SK-N-SH (cell line): ENCODE measurements around the gene MMP28. TPM values are rescaled to one million over a fixed set of nuclear protein-coding genes. Genes with fewer than 3 reads are reported as not detected.

Experiments
- CTCF ChIA-PET: fragments of 300-600, 350-600 bp; formaldehyde crosslinking; extraction: SDS; loops from one replicate; lab custom pipeline; 2021; lab: Yijun Ruan, JAX
- POLR2A ChIA-PET: fragments of 350-600 bp; sonication (Branson Sonifier 250); formaldehyde crosslinking; extraction: SDS; loops from one replicate; lab custom pipeline; 2020; ENCODE audit warnings: antibody characterized with exemption, inconsistent platforms; lab: Yijun Ruan, JAX
- DNase-seq: peaks from one replicate; pipeline ENCODE4 v3.0.0; 2012
- H2AFZ ChIP-seq: fragments of 200-600 bp; sonication (generic); 2 replicates; pipeline ENCODE4 v1.8.1; 2016; ENCODE audit warnings: antibody characterized with exemption, mild to moderate bottlenecking, low read depth
- H3F3A ChIP-seq: fragments of 200-600 bp; sonication (generic); replicated peaks from 2 replicates; pipeline ENCODE3; 2016; ENCODE audit warnings: antibody characterized with exemption, mild to moderate bottlenecking; ENCODE audit not compliant: insufficient read depth
- H3K27ac ChIP-seq, 2 experiments: fragments of 200-500 bp in 1 of 2; fragments of 200-600 bp in 1 of 2; sonication (Bioruptor generic) in 1 of 2; sonication (generic), shearing (Covaris generic) in 1 of 2; 2 replicates each; pipeline versions ENCODE4 v1.5.1 to v1.6.1; 2014 to 2016; ENCODE audit warnings: low read depth in 2 of 2, inconsistent platforms in 1 of 2, low read length in 1 of 2, mild to moderate bottlenecking in 1 of 2, mixed read lengths in 1 of 2
- H3K27me3 ChIP-seq: fragments of 200-600 bp; sonication (generic), shearing (Covaris generic); 2 replicates; pipeline ENCODE4 v1.6.1; 2016; ENCODE audit warnings: mixed run types; ENCODE audit not compliant: insufficient read depth
- H3K36me3 ChIP-seq, 2 experiments: fragments of 200-500 bp in 1 of 2; fragments of 200-600 bp in 1 of 2; sonication (Bioruptor generic) in 1 of 2; sonication (generic) in 1 of 2; replicated peaks in 1 of 2; 2 replicates each; pipeline versions ENCODE3 to v1.5.1; 2014 to 2016; ENCODE audit warnings: low read length in 1 of 2, mild to moderate bottlenecking in 1 of 2; ENCODE audit not compliant: insufficient read depth in 2 of 2, control insufficient read depth in 1 of 2
- H3K4me1 ChIP-seq, 2 experiments: fragments of 200-500 bp in 1 of 2; fragments of 200-600 bp in 1 of 2; sonication (Bioruptor generic) in 1 of 2; sonication (generic), shearing (Covaris generic) in 1 of 2; 2 replicates each; pipeline versions ENCODE4 v1.5.1 to v1.6.1; 2014 to 2016; ENCODE audit warnings: low read depth in 1 of 2, low read length in 1 of 2, mixed run types in 1 of 2; ENCODE audit not compliant: insufficient read depth in 2 of 2, control insufficient read depth in 1 of 2
- H3K4me2 ChIP-seq: fragments of 200-600 bp; sonication (generic), shearing (Covaris generic); 2 replicates; pipeline ENCODE4 v1.6.1; 2017; ENCODE audit warnings: mixed run types
- H3K4me3 ChIP-seq, 2 experiments: fragments of 200-500 bp in 1 of 2; fragments of 200-600 bp in 1 of 2; sonication (Bioruptor generic) in 1 of 2; sonication (generic), shearing (Covaris generic) in 1 of 2; 2 replicates each; pipeline versions ENCODE4 v1.5.1 to v1.8.1; 2014 to 2016; ENCODE audit warnings: low read depth in 2 of 2, inconsistent platforms in 1 of 2, low read length in 1 of 2, mild to moderate bottlenecking in 1 of 2, mixed read lengths in 1 of 2, moderate library complexity in 1 of 2
- H3K79me2 ChIP-seq: fragments of 200-600 bp; sonication (generic); 2 replicates; pipeline ENCODE4 v1.8.1; 2017; ENCODE audit warnings: mild to moderate bottlenecking; ENCODE audit not compliant: insufficient read depth
- H3K9ac ChIP-seq: fragments of 200-600 bp; sonication (generic); 2 replicates; pipeline ENCODE4 v1.6.1; 2017; ENCODE audit warnings: mixed run types
- H3K9me2 ChIP-seq: fragments of 200-600 bp; sonication (generic); 2 replicates; pipeline ENCODE4 v1.6.1; 2017; ENCODE audit warnings: mixed run types
- H3K9me3 ChIP-seq: fragments of 200-600 bp; sonication (generic); 2 replicates; pipeline ENCODE4 v1.6.1; 2017; ENCODE audit warnings: mixed run types, mild to moderate bottlenecking, moderate library complexity
- H4K20me1 ChIP-seq: fragments of 200-600 bp; sonication (generic); 2 replicates; pipeline ENCODE4 v1.6.1; 2017; ENCODE audit warnings: mild to moderate bottlenecking, mixed run types; ENCODE audit not compliant: insufficient read depth
- ELF1 ChIP-seq: IDR thresholded peaks from 2 replicates; pipeline ENCODE4 v1.4.0; 2012
- EP300 ChIP-seq, 2 experiments: IDR thresholded peaks; 2 replicates each; pipeline versions ENCODE4 v1.4.0 to v1.6.1; 2012; ENCODE audit warnings: borderline replicate concordance in 1 of 2, low read depth in 1 of 2, low read length in 1 of 2
- GABPA ChIP-seq: IDR thresholded peaks from 2 replicates; pipeline ENCODE4 v1.4.0; 2012; ENCODE audit warnings: low read depth, mild to moderate bottlenecking
- GATA2 ChIP-seq: sonication (generic); formaldehyde crosslinking; IDR thresholded peaks from 2 replicates; pipeline ENCODE4 v1.5.0; 2020; ENCODE audit warnings: mild to moderate bottlenecking, missing genetic modification reagents
- MEF2A ChIP-seq: IDR thresholded peaks from 2 replicates; pipeline ENCODE4 v1.4.0; 2012; ENCODE audit warnings: low read depth, borderline replicate concordance
- NRF1 ChIP-seq: IDR thresholded peaks from 2 replicates; pipeline ENCODE4 v1.6.1; 2012; ENCODE audit warnings: low read depth, mild to moderate bottlenecking, low read length
- RAD21 ChIP-seq: IDR thresholded peaks from 2 replicates; pipeline ENCODE4 v1.6.1; 2012; ENCODE audit warnings: mild to moderate bottlenecking, low read length
- RCOR1 ChIP-seq: fragments of 150-350 bp; IDR thresholded peaks from 2 replicates; pipeline ENCODE4 v1.6.1; 2017; ENCODE audit warnings: antibody characterized with exemption, low read length
- RXRA ChIP-seq: IDR thresholded peaks from 2 replicates; pipeline ENCODE4 v1.4.0; 2012; ENCODE audit warnings: low read depth, mild to moderate bottlenecking, borderline replicate concordance
- TCF12 ChIP-seq: IDR thresholded peaks from 2 replicates; pipeline ENCODE4 v1.4.0; 2012
- YY1 ChIP-seq: IDR thresholded peaks from 2 replicates; pipeline ENCODE4 v1.4.0; 2012; ENCODE audit warnings: low read depth, mild to moderate bottlenecking
- WGBS: methylation state at CpG from one replicate; pipeline ENCODE4 v1.1.6; 2017; ENCODE audit warnings: low lambda C conversion rate; 5-methylcytosine and 5-hydroxymethylcytosine counted together
- polyA plus RNA-seq, 3 experiments: library from polyadenylated mRNA; depleted of rRNA; stranded (reverse); fragments of >200 nt; gene quantifications; 2 replicates each; pipeline ENCODE4 v1.2.3, GENCODE V29; 2012
- TF ChIP-seq, protein P1 (sequence below): IDR thresholded peaks from 2 replicates; pipeline ENCODE4; 2012
- TF ChIP-seq, protein P2 (sequence below): IDR thresholded peaks from 2 replicates; pipeline ENCODE4 v1.4.0; 2012; ENCODE audit warnings: low read depth, borderline replicate concordance
- TF ChIP-seq, protein P3 (sequence below): fragments of 150-350 bp; IDR thresholded peaks from 2 replicates; pipeline ENCODE4 v1.6.1; 2016; ENCODE audit warnings: mild to moderate bottlenecking, low read depth, low read length

The MMP28 gene
- polyA plus RNA-seq, 1 of the 3 experiments (the other 2 are of a cell fraction), result 0.33 TPM

DNA sequence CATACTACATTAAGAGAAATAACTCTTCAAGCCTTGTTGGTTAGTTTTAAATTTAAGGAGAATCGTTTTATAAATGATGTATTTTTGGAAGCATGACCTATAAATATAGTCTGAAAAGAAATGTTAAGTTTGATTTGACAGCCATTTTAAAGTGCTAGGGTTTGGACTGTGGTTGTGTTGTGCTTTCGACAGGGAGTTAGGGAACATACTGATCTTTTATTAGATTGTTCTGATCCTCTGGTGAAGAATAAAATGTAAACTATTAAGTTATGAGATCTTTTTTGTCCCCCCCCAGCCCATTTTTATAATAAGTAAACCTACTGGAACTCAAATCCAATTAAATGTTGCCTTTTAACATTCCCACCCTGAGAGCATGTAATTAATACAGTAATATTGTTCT, 25.9 kb upstream of the MMP28 start:
- no peak overlapping the region for H3K4me3 ChIP-seq
- 74% methylated on average over 2 of the region's 2 CpGs for WGBS
- no peaks in the 10 kb centered on the region for H3K9me2 ChIP-seq
- no peaks in the 10 kb centered on the region; a peak in 2 of 4 replicates for H3K4me1 ChIP-seq
- H3K36me3 ChIP-seq, result peaks cover 76 to 82% of the 10 kb centered on the region in 2 experiments
- H2AFZ ChIP-seq, result no peak overlapping the region
- H3K27me3 ChIP-seq, result no peaks in the 10 kb centered on the region
- no peaks in the 10 kb centered on the region for H3K9me3 ChIP-seq
- H3K79me2 ChIP-seq, result peaks cover 89% of the 10 kb centered on the region
- ChIA-PET CTCF (interaction anchor here (0.6 to 6.3 kb wide), 3 partner anchors 28 to 56 kb away, joined by 3 to 62 read pairs (median 7); no protein-coding TSS in a partner anchor), POLR2A (no interaction called here)
- no peak for DNase-seq
- no peak for TF ChIP-seq EP300 (IDR thresholded peaks at IDR 0.05; ENCODE audit: borderline replicate concordance in 1 of 2, low read depth in 1 of 2, low read length in 1 of 2)
- peaks cover 3% of the 10 kb centered on the region for H3F3A ChIP-seq
- peaks cover 34% of the 10 kb centered on the region for H4K20me1 ChIP-seq
- no peak overlapping the region for H3K27ac ChIP-seq
- no peak overlapping the region for H3K4me2 ChIP-seq
- H3K9ac ChIP-seq, result no peak overlapping the region

DNA sequence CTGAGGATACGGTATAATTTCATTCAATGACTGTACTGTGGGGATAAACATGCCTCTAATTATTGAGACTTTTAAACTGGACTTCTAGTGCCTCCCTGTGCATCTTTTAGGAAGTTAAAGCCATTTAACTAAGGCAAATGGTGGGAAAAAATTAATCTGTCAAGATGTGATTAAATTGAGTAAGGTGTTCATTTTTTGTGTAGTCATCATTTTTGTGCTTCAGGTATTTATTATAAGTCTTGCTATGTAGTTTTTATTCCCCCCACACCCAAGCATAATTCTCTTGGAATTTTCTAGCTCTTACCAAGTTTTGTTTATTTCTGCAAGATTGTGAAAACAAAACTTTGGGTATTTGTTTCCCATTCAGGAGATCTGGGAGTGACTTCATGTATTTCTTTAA, 24.0 kb upstream of the MMP28 start:
- H3K4me3 ChIP-seq, result no peak overlapping the region
- CTCF ChIA-PET, result interaction anchor here (0.9 to 6.3 kb wide), 5 partner anchors 10 to 105 kb away, joined by 3 to 62 read pairs (median 6); partner anchors contain the start of gene TAF15
- H3K27me3 ChIP-seq, result no peaks in the 10 kb centered on the region
- H3K36me3 ChIP-seq, result peaks cover 66 to 68% of the 10 kb centered on the region in 2 experiments
- POLR2A ChIA-PET, result interaction anchor here (0.8 kb wide), 1 partner anchor 10 kb away, joined by 4 read pairs; the partner anchor contains the start of gene TAF15
- peaks cover 95% of the 10 kb centered on the region for H3K79me2 ChIP-seq
- no peaks in the 10 kb centered on the region for H3F3A ChIP-seq
- no peak overlapping the region for H2AFZ ChIP-seq
- no peaks in the 10 kb centered on the region for H3K9me2 ChIP-seq
- DNase-seq, result no peak
- no peak overlapping the region for H3K27ac ChIP-seq
- TF ChIP-seq GABPA, result no peak
- no peak for TF ChIP-seq NRF1
- TF ChIP-seq TCF12, result no peak
- no peak for TF ChIP-seq MEF2A
- no peak for TF ChIP-seq YY1
- TF ChIP-seq, protein P1, sequence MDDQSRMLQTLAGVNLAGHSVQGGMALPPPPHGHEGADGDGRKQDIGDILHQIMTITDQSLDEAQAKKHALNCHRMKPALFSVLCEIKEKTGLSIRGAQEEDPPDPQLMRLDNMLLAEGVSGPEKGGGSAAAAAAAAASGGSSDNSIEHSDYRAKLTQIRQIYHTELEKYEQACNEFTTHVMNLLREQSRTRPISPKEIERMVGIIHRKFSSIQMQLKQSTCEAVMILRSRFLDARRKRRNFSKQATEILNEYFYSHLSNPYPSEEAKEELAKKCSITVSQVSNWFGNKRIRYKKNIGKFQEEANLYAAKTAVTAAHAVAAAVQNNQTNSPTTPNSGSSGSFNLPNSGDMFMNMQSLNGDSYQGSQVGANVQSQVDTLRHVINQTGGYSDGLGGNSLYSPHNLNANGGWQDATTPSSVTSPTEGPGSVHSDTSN, result no peak
- no peak for TF ChIP-seq RXRA
- no peak for TF ChIP-seq RAD21
- TF ChIP-seq RCOR1, result no peak
- TF ChIP-seq, protein P2, sequence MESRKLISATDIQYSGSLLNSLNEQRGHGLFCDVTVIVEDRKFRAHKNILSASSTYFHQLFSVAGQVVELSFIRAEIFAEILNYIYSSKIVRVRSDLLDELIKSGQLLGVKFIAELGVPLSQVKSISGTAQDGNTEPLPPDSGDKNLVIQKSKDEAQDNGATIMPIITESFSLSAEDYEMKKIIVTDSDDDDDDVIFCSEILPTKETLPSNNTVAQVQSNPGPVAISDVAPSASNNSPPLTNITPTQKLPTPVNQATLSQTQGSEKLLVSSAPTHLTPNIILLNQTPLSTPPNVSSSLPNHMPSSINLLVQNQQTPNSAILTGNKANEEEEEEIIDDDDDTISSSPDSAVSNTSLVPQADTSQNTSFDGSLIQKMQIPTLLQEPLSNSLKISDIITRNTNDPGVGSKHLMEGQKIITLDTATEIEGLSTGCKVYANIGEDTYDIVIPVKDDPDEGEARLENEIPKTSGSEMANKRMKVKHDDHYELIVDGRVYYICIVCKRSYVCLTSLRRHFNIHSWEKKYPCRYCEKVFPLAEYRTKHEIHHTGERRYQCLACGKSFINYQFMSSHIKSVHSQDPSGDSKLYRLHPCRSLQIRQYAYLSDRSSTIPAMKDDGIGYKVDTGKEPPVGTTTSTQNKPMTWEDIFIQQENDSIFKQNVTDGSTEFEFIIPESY, result no peak
- TF ChIP-seq, protein P3, sequence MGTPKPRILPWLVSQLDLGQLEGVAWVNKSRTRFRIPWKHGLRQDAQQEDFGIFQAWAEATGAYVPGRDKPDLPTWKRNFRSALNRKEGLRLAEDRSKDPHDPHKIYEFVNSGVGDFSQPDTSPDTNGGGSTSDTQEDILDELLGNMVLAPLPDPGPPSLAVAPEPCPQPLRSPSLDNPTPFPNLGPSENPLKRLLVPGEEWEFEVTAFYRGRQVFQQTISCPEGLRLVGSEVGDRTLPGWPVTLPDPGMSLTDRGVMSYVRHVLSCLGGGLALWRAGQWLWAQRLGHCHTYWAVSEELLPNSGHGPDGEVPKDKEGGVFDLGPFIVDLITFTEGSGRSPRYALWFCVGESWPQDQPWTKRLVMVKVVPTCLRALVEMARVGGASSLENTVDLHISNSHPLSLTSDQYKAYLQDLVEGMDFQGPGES, result no peak
- no peak for TF ChIP-seq ELF1
- TF ChIP-seq GATA2, result no peak
- no peaks in the 10 kb centered on the region for H3K9me3 ChIP-seq
- 94% methylated on average over 1 of the region's 1 CpG for WGBS
- no peak overlapping the region for H3K4me2 ChIP-seq
- no peak overlapping the region for H3K9ac ChIP-seq
- H4K20me1 ChIP-seq, result peaks cover 53% of the 10 kb centered on the region
- H3K4me1 ChIP-seq, result peaks cover 2 to 6% of the 10 kb centered on the region in 2 experiments; a peak in 3 of 4 replicates
